ENCODE results near the gene GRIK4. TPM values are rescaled to one million over a fixed set of nuclear protein-coding genes. Genes with fewer than 3 reads are reported as not detected.

Gene GRIK4
- total RNA-seq, 1 experiment from 2014 or later, result not detected

GRCh38 chr11:120629407-120630080, 118.0 kb downstream of the GRIK4 start:
- Histone ChIP-seq H3K9ac (ENCODE audit: low read length) (no peak overlapping the region), H2AFZ (ENCODE audit: low read length) (no peak overlapping the region), H3K4me1 (ENCODE audit: insufficient read depth, low read length) (no peaks in the 10 kb centered on the region), H4K20me1 (ENCODE audit: low read length) (no peaks in the 10 kb centered on the region), H3K4me2 (ENCODE audit: low read length) (no peak overlapping the region), H3K79me2 (ENCODE audit: low read length) (no peaks in the 10 kb centered on the region), H3F3A (ENCODE audit: low read length, unreplicated experiment) (no peaks in the 10 kb centered on the region), H3K27me3 (ENCODE audit: low read length) (peaks cover 99% of the 10 kb centered on the region), H3K9me2 (replicated peaks; ENCODE audit: low read length) (no peaks in the 10 kb centered on the region), H3K27ac (ENCODE audit: low read length) (no peak overlapping the region), H3K36me3 (ENCODE audit: low read depth, low read length) (no peaks in the 10 kb centered on the region), H3K4me3 (ENCODE audit: low read length) (no peak overlapping the region), H3K9me3 (ENCODE audit: low read length) (no peaks in the 10 kb centered on the region)
- intact Hi-C loops (cut with micrococcal nuclease), result no loop called here
- ChIA-PET POLR2A (ENCODE audit: unreplicated experiment) (no interaction called here), CTCF (no interaction called here)
- DNase-seq, result no peak
- TF ChIP-seq EZH2 (IDR thresholded peaks at IDR 0.05; ENCODE audit: low read length, unreplicated experiment) (no peak), EZH2phosphoT487 (IDR thresholded peaks at IDR 0.05; ENCODE audit: borderline replicate concordance, low read length) (no peak), CTCF (conservative IDR thresholded peaks at IDR 0.05; ENCODE audit: low read depth, low read length) (peak; percentile 25; the same call in 1 of the 2 replicates)
- no peak for ATAC-seq
- BruUV-seq (replicated peaks), result no TSS peak

GRCh38 chr11:120630122-120630521, 118.6 kb downstream of the GRIK4 start:
- ATAC-seq (no peak), DNase-seq (no peak)
- BruUV-seq (replicated peaks), result no TSS peak
- Histone ChIP-seq H2AFZ (ENCODE audit: low read length) (no peak overlapping the region), H3K79me2 (ENCODE audit: low read length) (no peaks in the 10 kb centered on the region), H3K9ac (ENCODE audit: low read length) (no peak overlapping the region), H3K9me3 (ENCODE audit: low read length) (no peaks in the 10 kb centered on the region), H3K4me2 (ENCODE audit: low read length) (no peak overlapping the region), H3F3A (ENCODE audit: low read length, unreplicated experiment) (no peaks in the 10 kb centered on the region), H3K4me3 (ENCODE audit: low read length) (no peak overlapping the region), H4K20me1 (ENCODE audit: low read length) (no peaks in the 10 kb centered on the region), H3K4me1 (ENCODE audit: insufficient read depth, low read length) (no peaks in the 10 kb centered on the region), H3K9me2 (replicated peaks; ENCODE audit: low read length) (no peaks in the 10 kb centered on the region), H3K36me3 (ENCODE audit: low read depth, low read length) (no peaks in the 10 kb centered on the region), H3K27ac (ENCODE audit: low read length) (no peak overlapping the region), H3K27me3 (ENCODE audit: low read length) (peaks cover 100% of the 10 kb centered on the region)
- ChIA-PET POLR2A (ENCODE audit: unreplicated experiment) (no interaction called here), CTCF (no interaction called here)
- intact Hi-C loops (cut with micrococcal nuclease), result no loop called here
- TF ChIP-seq EZH2 (IDR thresholded peaks at IDR 0.05; ENCODE audit: low read length, unreplicated experiment) (no peak), EZH2phosphoT487 (IDR thresholded peaks at IDR 0.05; ENCODE audit: borderline replicate concordance, low read length) (no peak), CTCF (conservative IDR thresholded peaks at IDR 0.05; ENCODE audit: low read depth, low read length) (no peak)

- Histone ChIP-seq H3K36me3 (ENCODE audit: low read depth, low read length) (no peaks in the 10 kb centered on the region), H3K4me3 (ENCODE audit: low read length) (no peak overlapping the region), H3K27ac (ENCODE audit: low read length) (no peak overlapping the region), H3K9me2 (replicated peaks; ENCODE audit: low read length) (no peaks in the 10 kb centered on the region), H3K9me3 (ENCODE audit: low read length) (no peaks in the 10 kb centered on the region), H3F3A (ENCODE audit: low read length, unreplicated experiment) (no peaks in the 10 kb centered on the region), H3K27me3 (ENCODE audit: low read length) (peaks cover 97% of the 10 kb centered on the region), H4K20me1 (ENCODE audit: low read length) (no peaks in the 10 kb centered on the region), H3K79me2 (ENCODE audit: low read length) (no peaks in the 10 kb centered on the region), H2AFZ (ENCODE audit: low read length) (no peak overlapping the region), H3K9ac (ENCODE audit: low read length) (no peak overlapping the region), H3K4me2 (ENCODE audit: low read length) (no peak overlapping the region), H3K4me1 (ENCODE audit: insufficient read depth, low read length) (no peaks in the 10 kb centered on the region)
- DNase-seq (no peak), ATAC-seq (peak; percentile 33; the same call in 1 of the 2 replicates)
- TF ChIP-seq EZH2phosphoT487 (IDR thresholded peaks at IDR 0.05; ENCODE audit: borderline replicate concordance, low read length), result no peak
- peak; percentile 41 for TF ChIP-seq CTCF (conservative IDR thresholded peaks at IDR 0.05; ENCODE audit: low read depth, low read length)
- TF ChIP-seq EZH2 (IDR thresholded peaks at IDR 0.05; ENCODE audit: low read length, unreplicated experiment), result no peak
- ChIA-PET POLR2A (ENCODE audit: unreplicated experiment) (no interaction called here), CTCF (no interaction called here)
- intact Hi-C loops (cut with micrococcal nuclease), result no loop called here
- BruUV-seq (replicated peaks), result no TSS peak
Measured at GRCh38 chr11:120632579-120632978, 121.0 kb downstream of the GRIK4 start.

Measured in PC-3 (cell line).